Loucy (cell line): ENCODE data around the gene GPI.

Experiments used
- H2AFZ ChIP-seq: fragments of 200-600 bp; sonication (generic); 2 replicates; pipeline ENCODE4 v1.6.0; 2016; ENCODE audit warnings: antibody characterized with exemption, mild to moderate bottlenecking, low read length, moderate library complexity
- H3F3A ChIP-seq: fragments of 200-600 bp; 2 replicates; pipeline ENCODE4 v1.6.0; 2016; ENCODE audit warnings: antibody characterized with exemption, low read depth, mild to moderate bottlenecking
- H3K27me3 ChIP-seq: fragments of 200-600 bp; sonication (generic); 2 replicates; pipeline ENCODE4 v1.6.1; 2014; ENCODE audit warnings: low read length, mild to moderate bottlenecking; ENCODE audit not compliant: insufficient read depth, poor library complexity, severe bottlenecking
- H3K36me3 ChIP-seq: fragments of 200-600 bp; sonication (generic); 2 replicates; pipeline ENCODE4 v1.6.1; 2016; ENCODE audit warnings: low read length; ENCODE audit not compliant: insufficient read depth
- H3K4me1 ChIP-seq: fragments of 200-600 bp; sonication (generic); 2 replicates; pipeline ENCODE4 v1.5.1; 2014; ENCODE audit warnings: low read length, mild to moderate bottlenecking; ENCODE audit not compliant: insufficient read depth, poor library complexity, severe bottlenecking
- H3K4me2 ChIP-seq: fragments of 200-600 bp; sonication (generic); 2 replicates; pipeline ENCODE4 v1.6.0; 2014; ENCODE audit warnings: antibody characterized with exemption, low read length, low read depth, mild to moderate bottlenecking; ENCODE audit not compliant: poor library complexity, severe bottlenecking
- H3K4me3 ChIP-seq: fragments of 200-600 bp; sonication (generic); 2 replicates; pipeline ENCODE4 v1.5.1; 2014; ENCODE audit warnings: low read length, mild to moderate bottlenecking, mixed read lengths; ENCODE audit not compliant: poor library complexity, severe bottlenecking
- H3K79me2 ChIP-seq: fragments of 200-600 bp; sonication (generic); 2 replicates; pipeline ENCODE4 v1.6.1; 2014; ENCODE audit warnings: low read length; ENCODE audit not compliant: insufficient read depth
- H3K9ac ChIP-seq: fragments of 200-600 bp; sonication (generic); 2 replicates; pipeline ENCODE4 v1.6.0; 2014; ENCODE audit warnings: mild to moderate bottlenecking, low read depth, low read length, moderate library complexity; ENCODE audit not compliant: poor library complexity, severe bottlenecking
- H3K9me2 ChIP-seq: fragments of 200-600 bp; sonication (generic); replicated peaks from 2 replicates; pipeline ENCODE4 v1.6.1; 2016; ENCODE audit warnings: low read depth, low read length, mixed read lengths
- H3K9me3 ChIP-seq: fragments of 200-600 bp; sonication (generic); 2 replicates; pipeline ENCODE4 v1.6.1; 2014; ENCODE audit warnings: mild to moderate bottlenecking, antibody characterized with exemption, low read length, low read depth; ENCODE audit not compliant: insufficient read depth
- H4K20me1 ChIP-seq: fragments of 200-600 bp; sonication (generic); 2 replicates; pipeline ENCODE4 v1.6.0; 2014; ENCODE audit warnings: antibody characterized with exemption, low read length, mild to moderate bottlenecking; ENCODE audit not compliant: insufficient read depth, poor library complexity, severe bottlenecking
- CTCF ChIP-seq: fragments of 200-600 bp; sonication (generic); conservative IDR thresholded peaks from 2 replicates; pipeline ENCODE4 v1.5.1; 2014; ENCODE audit warnings: mild to moderate bottlenecking, antibody characterized with exemption, low read length
- EZH2phosphoT487 ChIP-seq: fragments of 200-600 bp; IDR thresholded peaks from 2 replicates; pipeline ENCODE4 v1.6.1; 2018; ENCODE audit warnings: antibody characterized with exemption, mild to moderate bottlenecking, moderate library complexity, borderline replicate concordance

GPI gene

DNA sequence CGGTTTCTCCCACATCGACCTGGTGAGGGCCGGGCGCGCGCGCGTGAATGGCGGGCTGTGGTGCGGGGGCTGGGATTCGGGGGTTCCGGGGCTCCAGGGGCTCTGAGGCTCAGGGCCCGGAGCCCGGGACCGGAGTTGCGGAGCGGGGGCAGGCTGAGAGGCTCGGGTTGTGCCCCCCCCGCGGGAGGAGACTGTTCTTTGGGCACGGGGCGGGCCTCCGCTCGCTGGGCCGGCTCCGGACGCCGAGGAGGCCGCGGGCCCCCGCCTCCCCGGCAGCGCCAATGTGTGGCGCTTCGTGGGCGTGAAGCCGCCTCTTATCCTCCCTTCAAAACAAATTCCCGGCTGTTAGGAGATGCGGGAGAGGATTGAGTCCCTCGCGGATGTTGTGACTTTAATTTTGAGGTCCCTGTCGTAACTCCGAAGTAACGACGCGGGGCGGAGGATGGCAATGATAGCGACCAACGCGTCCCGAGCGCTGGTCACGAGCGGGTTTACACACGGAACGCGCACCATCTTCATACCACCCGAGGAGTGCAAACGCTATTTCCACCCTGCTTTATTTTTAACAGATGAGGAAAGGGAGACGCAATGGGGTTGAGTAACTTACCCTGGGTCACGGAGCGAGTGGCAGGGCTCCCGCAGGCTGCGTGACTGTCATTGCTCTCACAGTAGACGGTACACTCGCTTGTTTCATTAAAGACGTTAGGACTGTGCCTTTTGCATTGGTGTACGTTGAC, 63.7 kb downstream of the GPI start:
- Histone ChIP-seq H4K20me1 (peaks cover 51% of the 10 kb centered on the region), H3K9me2 (no peaks in the 10 kb centered on the region), H3F3A (no peaks in the 10 kb centered on the region), H3K9ac (peak overlapping the region; percentile 89), H3K4me3 (peak overlapping the region; percentile 81), H3K36me3 (peaks cover 7% of the 10 kb centered on the region; the same call in 1 of the 2 replicates), H3K9me3 (no peaks in the 10 kb centered on the region), H3K79me2 (peaks cover 55% of the 10 kb centered on the region), H3K27me3 (no peaks in the 10 kb centered on the region), H3K4me1 (peaks cover 36% of the 10 kb centered on the region), H2AFZ (peak overlapping the region; percentile 93), H3K4me2 (peak overlapping the region; percentile 89)
- TF ChIP-seq CTCF (no peak), EZH2phosphoT487 (no peak)

- Histone ChIP-seq H3K9me3 (no peaks in the 10 kb centered on the region), H3K4me3 (peak overlapping the region; percentile 81), H4K20me1 (peaks cover 60% of the 10 kb centered on the region), H3K79me2 (peaks cover 64% of the 10 kb centered on the region), H3F3A (no peaks in the 10 kb centered on the region), H3K9me2 (no peaks in the 10 kb centered on the region), H3K4me2 (peak overlapping the region; percentile 89), H3K4me1 (peaks cover 37% of the 10 kb centered on the region), H3K9ac (peak overlapping the region; percentile 89), H3K36me3 (peaks cover 8% of the 10 kb centered on the region), H3K27me3 (no peaks in the 10 kb centered on the region), H2AFZ (no peak overlapping the region)
- TF ChIP-seq CTCF (no peak), EZH2phosphoT487 (no peak)
Observed at GRCh38 chr19:34429553-34429952, 64.6 kb downstream of the GPI start.

DNA sequence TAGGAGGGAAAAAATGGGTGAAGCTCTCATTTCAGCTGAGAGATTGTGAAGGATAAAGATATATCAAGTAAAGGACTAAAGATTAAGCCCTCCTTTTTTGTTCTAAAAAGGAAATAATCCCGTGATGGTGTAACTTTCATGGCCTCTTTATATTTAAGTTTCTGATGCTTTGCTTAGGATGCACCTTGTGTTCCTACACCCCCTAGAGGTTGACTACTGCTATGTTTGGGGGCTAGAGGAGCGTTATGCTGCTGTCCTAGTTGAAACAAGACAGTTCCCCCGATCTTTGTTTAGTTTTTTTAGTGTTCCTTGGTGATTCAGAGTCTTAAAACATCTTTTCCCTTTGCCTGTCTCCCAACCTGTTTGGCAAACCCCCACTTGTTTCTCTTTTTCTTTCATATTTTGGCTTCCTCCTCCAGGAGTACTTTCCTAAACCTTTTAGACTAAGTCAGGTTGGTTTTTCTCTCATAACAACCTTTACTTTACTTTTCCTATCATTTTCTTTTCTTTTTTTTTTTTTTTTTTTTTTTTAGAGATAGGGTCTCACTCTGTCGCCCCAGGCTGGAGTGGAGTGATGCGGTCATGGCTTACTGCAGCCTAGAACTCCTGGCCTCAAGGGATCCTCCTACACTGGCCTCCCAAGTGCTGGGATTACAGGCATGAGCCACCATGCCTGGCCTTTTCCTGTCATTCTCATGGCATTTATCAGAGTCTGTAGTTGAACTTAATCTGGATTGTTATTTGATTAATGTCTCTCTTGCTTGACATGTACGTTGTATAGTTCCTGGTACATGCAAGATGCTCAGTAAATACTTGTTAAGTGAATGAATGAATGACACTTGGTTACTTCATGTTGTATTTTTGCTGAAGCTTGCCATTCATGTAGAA, 66.0 kb downstream of the GPI start:
- peak overlapping the region; percentile 81 for H3K4me3 ChIP-seq
- peaks cover 37% of the 10 kb centered on the region for H3K4me1 ChIP-seq

More for the DNA sequence above, 66.0 kb downstream of the GPI start:
- Histone ChIP-seq H3K9me2 (no peaks in the 10 kb centered on the region), H3K4me2 (peak overlapping the region; percentile 89), H3K27me3 (no peaks in the 10 kb centered on the region), H2AFZ (no peak overlapping the region), H4K20me1 (peaks cover 71% of the 10 kb centered on the region), H3K36me3 (peaks cover 23% of the 10 kb centered on the region), H3K9me3 (no peaks in the 10 kb centered on the region), H3K79me2 (peaks cover 78% of the 10 kb centered on the region), H3F3A (no peaks in the 10 kb centered on the region), H3K9ac (peak overlapping the region; percentile 89)
- no peak for TF ChIP-seq EZH2phosphoT487
- TF ChIP-seq CTCF: peak; percentile 82
